D341Med (cell line): Measurements from ENCODE around the gene COPE.

Source experiments
- DNase-seq: peaks from one replicate; pipeline ENCODE4 v3.0.0; 2012; ENCODE audit warnings: low spot score

COPE gene

GRCh38 chr19:18850471-18851375 lies 68.5 kb downstream of the COPE start:
- no peak for DNase-seq

- DNase-seq = no peak
Measured at GRCh38 chr19:18849838-18850400, 69.3 kb downstream of the COPE start.
